ENCODE measurements around the gene EHBP1L1. TPM values are rescaled to one million over a fixed set of nuclear protein-coding genes. Genes with fewer than 3 reads are reported as not detected.
A peak's percentile ranks its signal among the peaks of the same experiment; 100 is the strongest.

The EHBP1L1 gene
- total RNA-seq, 3 donors from 2014 or later = 28.0 to 68.8 (median 33.4) TPM

- no peak for DNase-seq (ENCODE audit: low spot score in 2 of 2)
- H3K36me3 ChIP-seq = no peaks in the 10 kb centered on the region
- no peaks in the 10 kb centered on the region for H3K9me3 ChIP-seq
- H3K27me3 ChIP-seq = no peaks in the 10 kb centered on the region
- H3K4me1 ChIP-seq = no peaks in the 10 kb centered on the region
- H3K27ac ChIP-seq = peak overlapping the region in 1 of 2 donors; percentile 56
- H3K4me3 ChIP-seq = no peak overlapping the region
- intact Hi-C loops (cut with DNase I; ENCODE audit: low total_unique reads) = loop anchor here (5.0 kb wide), 1 partner anchor 44 kb away; no protein-coding TSS in a partner anchor
- TF ChIP-seq POLR2AphosphoS5 (IDR thresholded peaks at IDR 0.05) (no peak), POLR2A (IDR thresholded peaks at IDR 0.05) (no peak), CTCF (IDR thresholded peaks at IDR 0.05) (no peak)
Observed at GRCh38 chr11:65586676-65587075, 10.8 kb downstream of the EHBP1L1 start.

- DNase-seq (ENCODE audit: low spot score in 2 of 2) = no peak
- TF ChIP-seq POLR2AphosphoS5 (IDR thresholded peaks at IDR 0.05) (no peak), CTCF (IDR thresholded peaks at IDR 0.05) (peak; percentile 20 to 71 (median 45))
- no peak overlapping the region for H3K4me3 ChIP-seq
- no peaks in the 10 kb centered on the region for H3K9me3 ChIP-seq
- intact Hi-C loops (cut with DNase I; ENCODE audit: low total_unique reads) = loop anchor here (5.0 kb wide), 1 partner anchor 46 kb away; no protein-coding TSS in a partner anchor
- H3K4me1 ChIP-seq = peaks cover 0 to under 1% of the 10 kb centered on the region in 2 donors
- peak overlapping the region; percentile 19 to 56 for H3K27ac ChIP-seq
- H3K36me3 ChIP-seq = no peaks in the 10 kb centered on the region
- H3K27me3 ChIP-seq = no peaks in the 10 kb centered on the region
Observed at GRCh38 chr11:65588199-65589054, 12.6 kb downstream of the EHBP1L1 start.

GRCh38 chr11:65589444-65590239 lies 13.8 kb downstream of the EHBP1L1 start:
- TF ChIP-seq POLR2AphosphoS5 (IDR thresholded peaks at IDR 0.05) (no peak), POLR2A (IDR thresholded peaks at IDR 0.05) (no peak), CTCF (IDR thresholded peaks at IDR 0.05) (no peak)
- Histone ChIP-seq H3K27ac (peak overlapping the region in 1 of 2 donors; percentile 19), H3K4me1 (peaks cover 0 to 4% of the 10 kb centered on the region in 2 donors), H3K27me3 (no peaks in the 10 kb centered on the region), H3K9me3 (no peaks in the 10 kb centered on the region), H3K4me3 (no peak overlapping the region), H3K36me3 (no peaks in the 10 kb centered on the region)
- intact Hi-C loops (cut with DNase I; ENCODE audit: low total_unique reads) = loop anchor here (5.0 kb wide), 1 partner anchor 47 kb away; no protein-coding TSS in a partner anchor
- DNase-seq (ENCODE audit: low spot score in 2 of 2) = no peak

- no peaks in the 10 kb centered on the region for H3K36me3 ChIP-seq
- H3K27ac ChIP-seq = peak overlapping the region in 1 of 2 donors; percentile 19
- TF ChIP-seq POLR2A (IDR thresholded peaks at IDR 0.05) = no peak
- TF ChIP-seq CTCF (IDR thresholded peaks at IDR 0.05) = no peak
- no peak for TF ChIP-seq POLR2AphosphoS5 (IDR thresholded peaks at IDR 0.05)
- H3K4me1 ChIP-seq = peaks cover 0 to 4% of the 10 kb centered on the region in 2 donors
- no peak for DNase-seq (ENCODE audit: low spot score in 2 of 2)
- H3K9me3 ChIP-seq = no peaks in the 10 kb centered on the region
- no peak overlapping the region for H3K4me3 ChIP-seq
- intact Hi-C loops (cut with DNase I; ENCODE audit: low total_unique reads) = no loop called here
- no peaks in the 10 kb centered on the region for H3K27me3 ChIP-seq
Observed at GRCh38 chr11:65590240-65590738, 14.4 kb downstream of the EHBP1L1 start.
